ENCODE data around the gene MLH3. TPM values are rescaled to one million over a fixed set of nuclear protein-coding genes. Genes with fewer than 3 reads are reported as not detected.

MLH3 gene
- total RNA-seq, 1 donor from 2014 or later = 27.2 TPM

GRCh38 chr14:74984236-74985027 lies 66.8 kb downstream of the MLH3 start:
- H3K4me1 ChIP-seq = peaks cover 4% of the 10 kb centered on the region
- no peaks in the 10 kb centered on the region for H3K27me3 ChIP-seq (ENCODE audit: low read depth)
- H3K36me3 ChIP-seq = no peaks in the 10 kb centered on the region
- no peak for ATAC-seq
- H3K4me3 ChIP-seq = no peak overlapping the region
- no peak for DNase-seq
- no peak for TF ChIP-seq CTCF (IDR thresholded peaks at IDR 0.05)
- no peaks in the 10 kb centered on the region for H3K9me3 ChIP-seq
- H3K27ac ChIP-seq = no peak overlapping the region
- intact Hi-C loops (cut with DNase I) = no loop called here

DNA sequence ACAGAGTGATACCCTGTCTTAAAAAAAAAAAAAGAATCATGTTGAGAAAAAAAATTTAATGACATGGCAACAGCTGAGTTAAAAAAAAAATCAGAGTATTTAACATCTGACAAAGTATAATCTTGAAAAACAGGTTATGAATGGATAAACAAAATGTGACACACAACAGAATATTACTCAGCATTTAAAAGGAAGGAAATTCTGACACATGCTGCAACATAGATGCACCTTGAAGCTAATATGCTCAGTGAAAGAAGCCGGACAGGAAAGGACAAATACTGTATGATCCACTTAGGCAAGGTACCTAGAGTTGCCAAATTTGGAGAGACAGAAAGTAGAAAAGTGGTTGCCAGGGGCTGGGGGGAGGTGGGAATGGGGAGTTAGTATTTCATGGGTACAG lies 67.9 kb downstream of the MLH3 start:
- Histone ChIP-seq H3K9me3 (no peaks in the 10 kb centered on the region), H3K27me3 (ENCODE audit: low read depth) (no peaks in the 10 kb centered on the region), H3K27ac (no peak overlapping the region), H3K4me1 (peaks cover 4% of the 10 kb centered on the region), H3K36me3 (no peaks in the 10 kb centered on the region), H3K4me3 (no peak overlapping the region)
- intact Hi-C loops (cut with DNase I) = no loop called here
- ATAC-seq = no peak
- no peak for DNase-seq
- TF ChIP-seq CTCF (IDR thresholded peaks at IDR 0.05) = no peak

DNA sequence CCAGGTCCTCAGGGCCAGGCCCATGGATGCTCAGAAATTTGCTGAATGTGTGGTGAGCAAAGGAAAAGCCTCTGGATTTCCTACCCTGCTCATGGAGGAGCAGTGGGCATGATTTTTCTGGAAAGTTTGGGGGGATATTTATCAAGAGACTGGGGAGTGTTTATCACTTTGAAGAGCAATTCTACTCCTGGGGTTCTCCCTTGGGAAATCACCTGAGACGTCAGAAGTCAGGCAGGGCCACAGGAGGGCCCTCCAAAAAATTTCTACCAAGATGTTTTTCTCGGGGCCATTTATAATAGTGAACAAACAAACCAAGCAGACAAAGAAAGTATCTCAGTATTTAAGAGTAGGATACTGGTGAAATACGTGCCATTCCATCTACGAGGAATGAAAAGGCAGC lies 68.6 kb downstream of the MLH3 start:
- H3K27me3 ChIP-seq (ENCODE audit: low read depth) = no peaks in the 10 kb centered on the region
- intact Hi-C loops (cut with DNase I) = no loop called here
- no peak overlapping the region for H3K4me3 ChIP-seq
- TF ChIP-seq CTCF (IDR thresholded peaks at IDR 0.05) = no peak
- ATAC-seq (no peak), DNase-seq (no peak)
- no peak overlapping the region for H3K27ac ChIP-seq
- no peaks in the 10 kb centered on the region for H3K36me3 ChIP-seq
- no peaks in the 10 kb centered on the region for H3K9me3 ChIP-seq
- H3K4me1 ChIP-seq = peaks cover 4% of the 10 kb centered on the region

DNA sequence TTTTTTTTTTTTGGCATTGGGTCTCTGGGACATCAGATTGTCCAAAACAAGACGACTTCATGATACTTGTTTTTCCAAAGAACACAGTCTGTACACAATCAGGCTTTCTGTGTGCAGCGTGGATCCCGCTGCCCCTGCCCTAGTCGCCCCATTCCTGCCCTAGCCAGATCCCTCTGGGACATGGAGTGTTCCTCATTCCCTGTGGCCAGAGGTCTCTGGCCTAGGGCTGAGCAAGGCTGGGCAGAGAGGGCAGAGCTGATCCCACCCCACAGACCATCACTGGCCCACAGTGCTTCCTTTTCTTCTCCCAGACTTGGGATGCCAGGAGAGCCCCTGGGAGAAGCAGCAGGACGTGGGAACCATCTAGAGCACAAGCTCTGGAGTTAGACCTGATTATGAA lies 69.4 kb downstream of the MLH3 start:
- intact Hi-C loops (cut with DNase I) = no loop called here
- no peaks in the 10 kb centered on the region for H3K36me3 ChIP-seq
- H3K4me1 ChIP-seq = peaks cover 4% of the 10 kb centered on the region
- no peak for TF ChIP-seq CTCF (IDR thresholded peaks at IDR 0.05)
- no peaks in the 10 kb centered on the region for H3K27me3 ChIP-seq (ENCODE audit: low read depth)
- DNase-seq (no peak), ATAC-seq (no peak)
- H3K27ac ChIP-seq = no peak overlapping the region
- H3K4me3 ChIP-seq = no peak overlapping the region
- no peaks in the 10 kb centered on the region for H3K9me3 ChIP-seq

- no peak overlapping the region for H3K4me3 ChIP-seq
- H3K9me3 ChIP-seq = no peaks in the 10 kb centered on the region
- H3K4me1 ChIP-seq = peaks cover 4% of the 10 kb centered on the region
- TF ChIP-seq CTCF (IDR thresholded peaks at IDR 0.05) = no peak
- no peaks in the 10 kb centered on the region for H3K36me3 ChIP-seq
- H3K27ac ChIP-seq = no peak overlapping the region
- ATAC-seq (no peak), DNase-seq (no peak)
- intact Hi-C loops (cut with DNase I) = no loop called here
- no peaks in the 10 kb centered on the region for H3K27me3 ChIP-seq (ENCODE audit: low read depth)
Measured at GRCh38 chr14:74981462-74981782, 69.8 kb downstream of the MLH3 start.
